NCI-H2196 treated with DMSO at 0.1 percent for 48 hours (cell line): ENCODE results near the gene TAPT1.

Source experiments
- DNase-seq: peaks from one replicate; lab custom pipeline; 2025; ENCODE audit not compliant: unreplicated experiment; lab: John Stamatoyannopoulos, UW

TAPT1 gene

DNA sequence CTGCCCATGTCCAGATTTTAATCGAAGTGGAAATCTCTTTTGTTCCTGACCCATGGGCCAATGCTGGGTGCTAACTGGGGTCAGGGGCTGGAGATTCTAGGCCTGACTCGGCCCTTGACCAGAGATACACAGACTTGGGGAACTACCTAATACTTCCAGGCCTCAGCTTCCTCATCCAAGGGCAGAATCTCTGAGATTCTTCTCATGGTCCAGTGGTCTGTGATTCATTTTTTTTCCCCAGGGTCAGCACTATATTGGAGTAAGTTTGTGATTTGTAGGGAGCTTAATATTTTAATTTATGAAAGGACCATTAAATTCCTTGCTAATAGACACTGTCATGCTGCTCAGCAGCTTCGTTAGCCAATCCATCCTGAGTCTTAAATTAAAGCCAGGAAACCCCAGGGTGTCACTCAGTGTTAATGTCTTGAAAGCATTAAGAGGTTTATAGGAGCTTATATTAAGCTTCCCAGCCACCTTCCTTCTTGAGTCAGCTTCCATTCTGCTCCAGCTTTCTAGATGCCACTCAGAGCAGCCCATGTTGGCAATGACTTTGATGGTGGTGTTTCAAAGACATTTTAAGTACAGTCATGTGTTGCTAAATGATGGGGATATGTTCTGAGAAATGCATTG, 115.5 kb downstream of the TAPT1 start:
- no peak for DNase-seq
